IMR-90 (cell line): Measurements from ENCODE around the gene SYTL3.

Experiments
- BHLHE40 ChIP-seq: fragments of 150-350 bp; IDR thresholded peaks from 2 replicates; pipeline ENCODE4 v1.6.1; 2016; ENCODE audit warnings: mild to moderate bottlenecking, low read depth, low read length
- CEBPB ChIP-seq: IDR thresholded peaks from 2 replicates; pipeline ENCODE4 v1.6.1; 2012; ENCODE audit warnings: low read depth, low read length, improper control_type of control experiment
- ELK1 ChIP-seq: fragments of 150-350 bp; IDR thresholded peaks from 2 replicates; pipeline ENCODE4 v1.6.1; 2016; ENCODE audit warnings: low read depth, mild to moderate bottlenecking, low read length, moderate library complexity, borderline replicate concordance
- FOS ChIP-seq: fragments of 150-350 bp; IDR thresholded peaks from 2 replicates; pipeline ENCODE4 v1.6.1; 2016; ENCODE audit warnings: low read depth, low read length
- MAZ ChIP-seq: IDR thresholded peaks from 2 replicates; pipeline ENCODE4 v1.6.1; 2012; ENCODE audit warnings: low read depth, mild to moderate bottlenecking, low read length, improper control_type of control experiment, moderate library complexity, borderline replicate concordance
- MXI1 ChIP-seq: IDR thresholded peaks from 2 replicates; pipeline ENCODE4 v1.6.1; 2012; ENCODE audit warnings: low read depth, mild to moderate bottlenecking, low read length, moderate library complexity, borderline replicate concordance
- NFE2L2 ChIP-seq: fragments of 150-350 bp; IDR thresholded peaks from 2 replicates; pipeline ENCODE4 v1.6.1; 2016; ENCODE audit warnings: low read depth, mild to moderate bottlenecking, low read length
- POLR2A ChIP-seq: IDR thresholded peaks from 2 replicates; pipeline ENCODE4 v1.6.1; 2012; ENCODE audit warnings: mild to moderate bottlenecking, low read depth, low read length
- RAD21 ChIP-seq: IDR thresholded peaks from 2 replicates; pipeline ENCODE4 v1.6.1; 2012; ENCODE audit warnings: low read length, improper control_type of control experiment
- RCOR1 ChIP-seq: IDR thresholded peaks from 2 replicates; pipeline ENCODE4 v1.6.1; 2012; ENCODE audit warnings: mild to moderate bottlenecking, low read length, improper control_type of control experiment; ENCODE audit not compliant: insufficient replicate concordance
- RFX5 ChIP-seq: IDR thresholded peaks from 2 replicates; pipeline ENCODE4 v1.8.0; 2012; ENCODE audit warnings: low read depth, mild to moderate bottlenecking, low read length, moderate library complexity
- SMC3 ChIP-seq: fragments of 150-350 bp; IDR thresholded peaks from 2 replicates; pipeline ENCODE4 v1.6.1; 2016; ENCODE audit warnings: low read depth, mild to moderate bottlenecking, antibody characterized with exemption, low read length, moderate library complexity
- TF ChIP-seq, protein P1 (sequence below): conservative IDR thresholded peaks from 2 replicates; pipeline ENCODE4 v1.5.1; 2012; ENCODE audit warnings: mild to moderate bottlenecking, low read depth, low read length, improper control_type of control experiment
- TF ChIP-seq, protein P2 (sequence below): fragments of 150-350 bp; IDR thresholded peaks from 2 replicates; pipeline ENCODE4 v1.6.1; 2017; ENCODE audit warnings: mild to moderate bottlenecking, antibody characterized with exemption, low read length, low read depth

DNA sequence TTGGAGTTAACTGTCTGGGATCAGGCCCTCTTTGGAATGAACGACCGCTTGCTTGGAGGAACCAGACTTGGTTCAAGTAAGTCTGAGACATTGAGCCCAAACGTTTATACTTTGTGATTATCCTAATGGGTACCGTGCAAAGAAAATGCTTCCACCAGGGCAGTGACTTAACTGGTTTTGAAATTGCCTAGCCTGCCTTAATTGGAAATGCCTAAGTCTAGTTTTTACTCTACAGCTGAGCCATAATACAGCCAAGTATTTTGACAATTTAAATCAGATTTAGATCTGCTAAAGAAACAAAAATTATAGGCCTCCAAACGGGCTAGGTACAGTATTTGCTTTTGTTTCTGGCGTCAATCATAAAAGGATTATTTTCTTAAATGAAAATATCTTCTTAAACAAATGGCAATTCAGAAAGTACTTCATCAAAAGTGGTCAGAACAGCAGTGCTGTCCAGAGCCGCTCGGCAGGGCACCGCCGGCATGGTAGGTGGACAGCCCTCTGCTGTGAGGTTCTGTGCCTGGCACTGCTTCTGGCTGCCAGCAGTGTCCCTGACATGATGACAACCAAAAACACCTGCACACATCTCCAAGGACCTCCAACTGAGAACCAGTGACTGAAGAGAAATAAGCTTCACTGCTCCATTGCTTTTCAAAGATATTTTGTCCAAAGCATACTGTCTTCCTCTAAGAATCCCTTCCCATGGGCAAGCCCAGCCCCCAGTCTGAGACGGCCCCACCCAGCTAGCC lies 113.8 kb downstream of the SYTL3 start:
- TF ChIP-seq POLR2A: no peak
- TF ChIP-seq BHLHE40: no peak
- TF ChIP-seq, protein P1, sequence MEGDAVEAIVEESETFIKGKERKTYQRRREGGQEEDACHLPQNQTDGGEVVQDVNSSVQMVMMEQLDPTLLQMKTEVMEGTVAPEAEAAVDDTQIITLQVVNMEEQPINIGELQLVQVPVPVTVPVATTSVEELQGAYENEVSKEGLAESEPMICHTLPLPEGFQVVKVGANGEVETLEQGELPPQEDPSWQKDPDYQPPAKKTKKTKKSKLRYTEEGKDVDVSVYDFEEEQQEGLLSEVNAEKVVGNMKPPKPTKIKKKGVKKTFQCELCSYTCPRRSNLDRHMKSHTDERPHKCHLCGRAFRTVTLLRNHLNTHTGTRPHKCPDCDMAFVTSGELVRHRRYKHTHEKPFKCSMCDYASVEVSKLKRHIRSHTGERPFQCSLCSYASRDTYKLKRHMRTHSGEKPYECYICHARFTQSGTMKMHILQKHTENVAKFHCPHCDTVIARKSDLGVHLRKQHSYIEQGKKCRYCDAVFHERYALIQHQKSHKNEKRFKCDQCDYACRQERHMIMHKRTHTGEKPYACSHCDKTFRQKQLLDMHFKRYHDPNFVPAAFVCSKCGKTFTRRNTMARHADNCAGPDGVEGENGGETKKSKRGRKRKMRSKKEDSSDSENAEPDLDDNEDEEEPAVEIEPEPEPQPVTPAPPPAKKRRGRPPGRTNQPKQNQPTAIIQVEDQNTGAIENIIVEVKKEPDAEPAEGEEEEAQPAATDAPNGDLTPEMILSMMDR: no peak
- TF ChIP-seq RFX5: no peak
- no peak for TF ChIP-seq FOS
- TF ChIP-seq MXI1: no peak
- TF ChIP-seq SMC3: no peak
- no peak for TF ChIP-seq RAD21
- TF ChIP-seq NFE2L2: no peak
- TF ChIP-seq CEBPB: no peak
- TF ChIP-seq, protein P2, sequence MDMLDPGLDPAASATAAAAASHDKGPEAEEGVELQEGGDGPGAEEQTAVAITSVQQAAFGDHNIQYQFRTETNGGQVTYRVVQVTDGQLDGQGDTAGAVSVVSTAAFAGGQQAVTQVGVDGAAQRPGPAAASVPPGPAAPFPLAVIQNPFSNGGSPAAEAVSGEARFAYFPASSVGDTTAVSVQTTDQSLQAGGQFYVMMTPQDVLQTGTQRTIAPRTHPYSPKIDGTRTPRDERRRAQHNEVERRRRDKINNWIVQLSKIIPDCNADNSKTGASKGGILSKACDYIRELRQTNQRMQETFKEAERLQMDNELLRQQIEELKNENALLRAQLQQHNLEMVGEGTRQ: no peak
- TF ChIP-seq RCOR1: no peak
- TF ChIP-seq MAZ: no peak
- no peak for TF ChIP-seq ELK1
